Left lobe of liver (tissue), 2 donors: ENCODE data around the gene TPM2. TPM values are rescaled to one million over a fixed set of nuclear protein-coding genes. Genes with fewer than 3 reads are reported as not detected.

Source experiments
- ATAC-seq: fragments of 200-7000 bp; cut with Tn5 transposase; one replicate; pipeline ENCODE4 v1.9.1; 2020; ENCODE audit warnings: mild to moderate bottlenecking, moderate library complexity
- DNase-seq: peaks from one replicate; pipeline ENCODE4 v3.0.0-alpha.2; 2020; ENCODE audit warnings: low spot score
- total RNA-seq: library from RNA; stranded (reverse); gene quantifications from one replicate; pipeline ENCODE4 v1.2.1, GENCODE V29; 2021
- donor health status: DM: no; HTN: no; CAD: no; lungs with moderate emphysema.
- donor health status: DM: no; HTN: yes; CAD: no.

TPM2 gene
- total RNA-seq: 6.6 TPM

DNA sequence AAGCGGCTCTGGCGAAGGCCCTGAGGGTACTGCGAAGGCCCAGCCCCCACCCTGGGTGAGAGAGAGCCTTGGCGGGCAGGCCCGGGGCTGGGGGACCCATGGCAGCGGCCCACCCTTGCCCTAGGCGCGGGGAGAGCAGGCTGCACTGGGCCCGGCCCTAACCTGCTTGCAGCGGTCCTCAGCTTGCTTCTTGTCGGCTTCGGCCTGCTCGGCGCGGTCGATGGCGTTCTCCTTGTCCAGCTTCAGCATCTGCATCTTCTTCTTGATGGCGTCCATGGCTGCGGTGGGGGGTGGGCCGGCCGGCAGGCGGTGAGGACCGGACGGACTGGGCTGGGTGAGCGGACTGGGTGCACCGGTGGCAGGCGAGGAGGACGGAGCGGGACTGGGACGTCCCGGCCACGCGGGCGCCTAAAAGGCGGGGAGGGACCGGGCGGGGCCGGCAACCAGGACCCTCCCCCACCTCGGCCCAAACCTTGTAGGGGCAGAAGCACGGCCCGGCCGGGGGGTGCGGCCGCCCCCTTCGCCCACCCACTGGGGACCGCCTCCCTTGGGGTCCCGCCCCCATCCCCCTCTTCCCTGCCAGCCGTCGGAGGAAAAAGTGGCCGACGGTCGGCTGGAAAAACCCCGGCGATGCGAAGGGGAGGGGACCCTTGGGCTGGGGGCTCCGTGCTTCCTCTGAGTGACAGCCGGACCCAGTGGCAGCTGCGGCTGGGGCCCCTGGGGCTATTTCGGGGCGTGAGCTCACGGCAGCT lies at the start of gene TPM2:
Gene TPM2 (minus strand): TSS at position 384 of the 752 bp plus-strand sequence. CDS start 108 bp downstream, at position 276.
- peak; percentile 14 for ATAC-seq
- no peak for DNase-seq

DNA sequence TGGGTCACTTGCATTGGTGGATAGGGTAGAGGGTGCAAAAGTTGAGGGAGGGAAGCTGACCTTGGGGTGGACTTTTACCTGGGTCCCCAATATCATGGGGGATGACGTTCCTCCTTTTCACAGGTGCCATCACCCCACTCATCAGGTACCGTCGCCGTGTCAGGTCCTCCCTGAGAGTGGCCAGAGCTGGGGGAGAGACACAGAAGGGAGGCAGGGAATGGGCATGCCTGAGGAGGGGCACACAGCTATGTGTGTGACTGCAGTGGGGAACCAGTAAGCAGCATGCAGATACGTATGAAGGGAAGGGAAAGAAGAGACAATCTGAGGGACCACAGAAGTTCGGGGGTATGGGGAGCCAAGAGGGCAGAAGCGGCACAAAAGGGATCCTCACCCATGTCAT lies 49.2 kb upstream of the TPM2 start:
- no peak for DNase-seq
- ATAC-seq: no peak

DNA sequence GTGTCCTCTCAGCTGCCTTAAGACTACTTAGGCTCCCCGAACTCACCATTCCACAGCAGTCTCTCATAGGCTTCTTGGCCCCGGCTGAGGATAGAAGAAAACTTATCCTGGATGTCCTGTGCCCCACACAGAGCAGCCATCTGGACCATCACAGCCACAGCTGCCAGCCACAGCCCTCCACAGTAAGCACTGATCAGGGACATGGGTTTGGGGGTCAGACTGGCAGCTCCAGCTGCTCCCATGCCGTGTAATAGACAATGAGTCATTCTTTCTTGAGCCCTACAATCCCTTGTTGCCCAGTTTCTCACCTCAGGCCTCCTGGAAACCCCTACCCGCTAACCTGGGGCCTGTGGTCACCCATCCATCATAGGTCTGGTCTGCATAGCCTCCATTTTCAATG lies 48.5 kb upstream of the TPM2 start:
- no peak for DNase-seq
- no peak for ATAC-seq

DNA sequence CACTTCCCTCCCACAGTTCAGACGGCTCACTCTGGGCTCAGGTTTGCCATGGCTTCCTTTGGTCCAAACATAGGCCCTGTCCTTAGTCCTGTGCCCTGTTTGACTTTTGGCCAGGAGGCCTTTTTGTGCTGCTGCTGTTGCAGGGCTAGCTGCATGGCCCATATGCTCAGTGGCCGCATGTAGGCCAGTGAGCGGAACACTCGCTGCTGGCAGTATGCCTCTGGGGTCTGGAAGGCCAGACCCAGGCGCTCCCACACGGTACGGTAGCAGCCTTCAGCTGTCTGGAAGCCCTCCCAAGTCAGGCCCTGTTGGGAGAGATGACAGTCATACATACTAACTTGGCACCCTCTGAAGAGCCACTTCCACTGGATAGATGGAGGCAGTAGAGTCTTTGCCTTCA lies 47.4 kb upstream of the TPM2 start:
- ATAC-seq: no peak
- no peak for DNase-seq

DNA sequence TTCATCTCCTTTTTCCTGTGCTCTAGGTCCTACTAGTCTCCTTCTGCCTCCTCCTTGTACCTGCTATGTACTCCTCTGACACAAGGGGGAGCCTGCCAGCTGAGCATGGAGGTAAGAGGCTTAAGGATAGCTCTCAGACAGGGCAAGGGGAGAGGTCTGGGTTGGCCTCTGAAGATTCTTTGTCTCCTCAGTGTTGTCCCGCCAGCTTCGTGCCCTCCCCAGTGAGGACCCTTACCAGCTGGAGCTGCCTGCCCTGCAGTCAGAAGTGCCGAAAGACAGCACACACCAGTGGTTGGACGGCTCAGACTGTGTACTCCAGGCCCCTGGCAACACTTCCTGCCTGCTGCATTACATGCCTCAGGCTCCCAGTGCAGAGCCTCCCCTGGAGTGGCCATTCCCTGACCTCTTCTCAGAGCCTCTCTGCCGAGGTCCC lies 46.5 kb upstream of the TPM2 start:
- ATAC-seq (peak; percentile 19), DNase-seq (peak; percentile 59)

DNA sequence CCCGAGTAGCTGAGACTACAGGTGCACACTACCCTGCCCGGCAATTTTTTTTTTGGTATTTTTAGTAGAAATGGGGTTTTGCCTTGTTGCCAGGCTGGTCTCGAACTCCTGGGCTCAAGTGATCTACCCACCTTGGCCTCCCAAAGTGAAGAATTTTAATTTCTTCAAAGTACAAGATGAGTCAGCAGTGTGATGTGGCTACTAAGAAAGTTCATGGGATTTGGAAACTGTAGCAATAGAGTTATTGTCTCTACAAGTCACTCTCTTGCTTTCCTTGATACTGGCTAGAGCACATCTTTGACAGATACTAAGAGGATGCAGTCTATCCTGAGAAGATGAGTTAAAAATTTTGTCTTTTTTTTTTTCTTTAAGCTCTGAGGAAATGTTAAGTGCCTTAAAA lies 44.4 kb upstream of the TPM2 start:
- DNase-seq (no peak), ATAC-seq (no peak)

DNA sequence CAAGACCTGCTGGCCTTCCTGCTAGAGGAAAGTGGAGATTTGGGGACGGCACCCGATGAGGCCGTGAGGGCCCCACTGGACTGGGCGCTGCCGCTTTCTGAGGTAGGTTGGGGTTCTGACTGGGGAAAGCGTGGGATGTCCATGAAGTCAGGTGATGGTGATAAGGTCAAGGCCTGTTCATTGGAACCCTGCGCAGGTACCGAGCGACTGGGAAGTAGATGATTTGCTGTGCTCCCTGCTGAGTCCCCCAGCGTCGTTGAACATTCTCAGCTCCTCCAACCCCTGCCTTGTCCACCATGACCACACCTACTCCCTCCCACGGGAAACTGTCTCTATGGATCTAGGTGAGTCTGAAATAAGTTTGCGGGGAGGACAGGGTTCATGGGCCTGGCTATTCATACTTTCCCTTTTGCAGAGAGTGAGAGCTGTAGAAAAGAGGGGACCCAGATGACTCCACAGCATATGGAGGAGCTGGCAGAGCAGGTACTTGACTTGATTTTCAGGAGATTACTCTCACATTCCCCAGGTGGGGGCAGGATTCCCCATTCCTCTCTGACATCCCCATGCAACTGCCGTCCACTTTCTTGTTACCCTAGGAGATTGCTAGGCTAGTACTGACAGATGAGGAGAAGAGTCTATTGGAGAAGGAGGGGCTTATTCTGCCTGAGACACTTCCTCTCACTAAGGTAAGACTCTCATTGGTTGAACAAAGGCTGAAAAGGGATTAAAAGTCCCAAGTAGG lies 43.2 kb upstream of the TPM2 start:
- DNase-seq (no peak), ATAC-seq (peak; percentile 0)

DNA sequence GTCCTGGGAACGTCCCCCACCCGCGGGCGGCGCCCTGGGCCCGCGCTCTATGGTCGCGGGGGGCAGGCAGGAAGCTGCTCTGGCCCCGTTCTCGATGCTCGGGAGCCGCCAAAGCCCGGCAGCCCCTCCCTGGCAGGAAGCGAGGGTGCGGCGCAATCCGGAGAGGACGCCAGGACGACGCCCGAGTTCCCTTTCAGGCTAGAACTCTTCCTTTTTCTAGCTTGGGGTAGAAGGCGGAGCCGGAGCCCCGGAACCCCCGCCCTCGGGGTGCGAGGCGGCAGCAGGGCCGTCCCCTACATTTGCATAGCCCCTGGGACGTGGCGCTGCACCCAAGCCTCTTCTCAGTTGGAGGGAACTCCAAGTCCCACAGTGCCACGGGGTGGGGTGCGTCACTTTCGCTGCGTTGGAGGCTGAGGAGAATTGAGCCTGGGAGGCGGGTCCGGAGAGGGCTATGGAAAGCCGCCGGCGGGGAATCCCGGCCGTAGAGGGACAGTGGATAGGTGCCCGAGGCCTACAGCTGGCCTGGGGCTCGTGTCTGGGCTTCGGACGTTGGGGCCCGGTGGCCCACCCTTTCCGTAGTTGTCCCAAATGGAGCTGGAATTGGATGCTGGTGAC lies 42.6 kb upstream of the TPM2 start, which contains the start of the genes CREB3 and TLN1:
Gene CREB3 (plus strand): TSS at position 482 of the 615 bp plus-strand sequence. CDS start 107 bp downstream, at position 589.
Gene TLN1 (minus strand): TSS at position 11 of the 615 bp plus-strand sequence. CDS start 6,501 bp downstream, outside the sequence.
- DNase-seq: peak; percentile 99
- ATAC-seq: peak; percentile 84

DNA sequence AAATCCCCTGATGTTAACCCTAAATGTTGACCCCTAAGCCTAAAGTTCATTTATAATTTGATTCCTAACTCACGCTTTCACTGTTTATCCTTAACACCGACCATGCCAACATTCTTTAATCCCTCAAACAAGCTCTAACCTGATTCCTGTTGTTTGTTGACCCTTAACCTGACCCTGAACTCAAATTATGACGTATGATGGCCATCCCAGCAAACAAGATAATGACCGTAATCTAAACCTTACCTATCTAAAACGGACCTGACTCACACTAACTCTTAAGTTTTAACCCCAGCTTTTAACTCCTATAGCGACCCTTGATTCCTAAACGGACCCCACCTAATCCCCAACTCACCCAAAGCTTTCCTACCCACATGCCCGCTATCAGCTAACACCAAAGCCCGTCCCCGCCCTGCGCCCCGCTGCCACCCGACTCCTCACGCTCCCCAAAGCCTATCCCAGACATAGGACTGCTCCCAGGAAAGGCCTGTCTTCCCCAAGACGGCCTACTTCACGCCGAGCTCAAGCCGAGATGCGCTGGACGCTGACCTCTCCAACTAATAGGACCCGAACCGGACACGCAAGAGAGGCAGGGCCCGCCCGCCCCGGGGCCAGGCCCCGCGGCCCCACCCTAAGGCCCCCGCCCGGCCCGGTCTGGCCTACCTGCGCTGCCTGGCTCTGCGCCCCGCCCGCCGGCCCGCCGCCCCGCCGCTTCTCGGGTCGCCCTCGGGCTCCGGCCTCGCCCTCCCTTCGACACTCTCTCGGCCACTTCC lies 41.9 kb upstream of the TPM2 start:
- no peak for DNase-seq
- peak; percentile 14 for ATAC-seq

DNA sequence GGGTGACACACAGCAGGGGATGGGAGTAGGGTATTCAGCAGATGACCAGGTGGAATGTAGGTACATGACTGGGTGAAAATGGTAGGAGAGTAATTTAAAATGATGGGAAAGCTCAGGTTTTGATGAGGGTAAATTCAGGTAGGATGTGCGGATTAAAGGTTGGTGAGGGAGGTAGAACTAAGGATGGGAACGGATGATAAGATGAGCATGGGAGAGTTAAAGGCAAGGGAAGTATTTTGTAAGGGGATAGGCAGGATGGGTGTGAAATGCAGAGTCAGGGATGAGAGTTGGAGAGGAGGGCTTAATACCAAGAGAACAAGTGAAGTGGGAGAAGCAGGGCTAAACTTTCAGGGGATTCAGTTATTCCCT lies 40.7 kb upstream of the TPM2 start:
- ATAC-seq: no peak

DNA sequence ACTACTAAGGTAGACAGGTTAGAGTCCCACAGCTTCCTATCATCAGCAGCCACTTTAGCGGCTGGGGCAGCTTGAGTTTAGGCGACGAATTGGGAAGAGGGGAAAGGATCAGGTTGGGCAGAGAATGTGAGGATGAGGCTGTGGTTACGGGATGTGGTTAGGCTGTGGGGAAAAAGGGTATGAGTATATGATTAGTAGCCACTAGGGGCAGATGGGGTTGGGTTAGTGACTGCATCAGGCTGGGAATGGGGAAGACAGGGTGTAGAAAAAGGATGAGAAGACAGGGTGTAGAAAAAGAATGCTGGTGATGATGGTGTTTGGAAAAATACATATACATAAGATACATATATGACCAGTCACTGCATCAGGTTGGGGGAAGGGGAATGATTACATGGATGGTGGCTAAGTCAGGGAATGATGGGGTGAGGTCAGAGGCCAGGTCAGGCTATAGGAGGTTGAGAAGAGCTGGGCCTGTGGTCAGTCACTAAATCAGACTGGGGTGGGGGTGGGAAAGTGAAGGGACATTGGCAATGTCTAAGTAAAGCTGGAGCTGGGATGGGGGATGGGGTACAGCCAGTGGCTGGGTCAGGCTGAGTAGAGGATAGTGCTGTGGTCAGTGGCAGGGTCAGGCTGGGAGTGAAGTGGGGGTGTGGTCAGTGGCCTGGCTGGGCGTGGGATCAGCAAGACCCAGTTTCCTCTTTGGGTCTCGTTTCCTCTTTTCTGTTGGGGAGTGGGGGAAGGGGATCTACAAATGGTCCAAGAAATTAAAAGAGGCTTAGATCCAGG lies 40.2 kb upstream of the TPM2 start:
- ATAC-seq: no peak
- DNase-seq: no peak

More for the DNA sequence above, 40.7 kb upstream of the TPM2 start:
- no peak for DNase-seq

DNA sequence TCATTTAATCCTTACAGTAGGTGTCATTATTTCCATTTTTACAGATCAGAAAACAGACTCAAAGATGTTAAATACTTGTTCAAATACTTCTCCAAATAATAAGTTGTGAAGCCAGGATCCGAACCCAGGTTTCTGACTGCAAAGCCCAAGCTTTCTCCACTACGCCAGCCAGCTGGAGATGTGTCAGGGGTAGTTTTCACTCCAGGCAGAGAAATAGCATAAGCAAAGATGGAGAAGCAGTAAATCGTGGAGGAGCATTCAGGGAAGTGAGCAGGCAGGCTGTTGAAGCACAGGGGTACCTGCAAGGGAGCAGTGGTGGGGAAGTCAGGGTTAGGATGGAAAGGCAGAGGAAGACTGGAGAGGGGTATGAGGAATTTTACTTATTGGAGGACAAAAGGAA lies 39.4 kb upstream of the TPM2 start:
- no peak for ATAC-seq
- DNase-seq: no peak

DNA sequence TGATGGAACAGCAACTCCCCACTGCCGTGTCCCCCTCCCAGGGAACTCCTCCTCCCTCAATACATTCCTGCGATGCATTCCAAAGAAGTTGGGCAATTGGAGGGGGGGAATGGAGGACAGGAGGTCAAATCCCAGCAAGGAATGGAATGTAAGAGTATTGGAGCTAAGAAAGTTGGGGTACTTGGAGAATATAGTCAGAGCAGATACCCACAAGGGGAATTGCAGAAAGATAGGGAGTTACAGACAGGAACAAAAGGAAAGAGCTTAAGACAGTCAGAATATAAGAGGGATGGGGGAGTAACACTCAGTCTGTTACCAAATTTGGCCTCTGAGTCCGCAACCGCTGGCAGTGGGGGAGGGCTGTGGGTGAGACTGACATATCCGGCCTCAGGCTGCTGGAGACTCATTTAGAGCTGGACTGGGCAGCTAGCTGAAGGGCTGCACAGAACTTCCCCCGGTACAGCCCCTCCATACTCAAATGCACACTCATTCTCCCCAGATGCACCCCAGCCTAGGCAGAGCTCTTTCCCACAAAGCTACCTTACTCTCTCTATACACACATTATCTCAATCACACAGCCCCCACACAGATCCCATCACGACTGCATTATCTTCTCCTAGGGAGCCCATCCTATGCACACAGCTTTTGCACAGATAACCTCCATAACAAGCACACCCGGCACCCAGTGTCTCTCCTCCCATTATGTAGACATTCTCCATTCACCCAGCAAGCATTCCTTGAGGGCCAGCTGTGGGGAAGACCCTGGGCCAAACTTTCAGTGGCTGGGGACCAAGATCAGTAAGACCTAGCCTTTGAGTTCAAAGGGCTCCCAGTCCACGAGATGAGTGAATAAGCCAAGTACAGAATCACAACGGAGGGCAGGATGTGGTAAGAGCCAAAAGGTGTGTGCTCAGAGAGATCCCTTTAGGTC lies 38.6 kb upstream of the TPM2 start:
- ATAC-seq (peak; percentile 3), DNase-seq (peak; percentile 70)

DNA sequence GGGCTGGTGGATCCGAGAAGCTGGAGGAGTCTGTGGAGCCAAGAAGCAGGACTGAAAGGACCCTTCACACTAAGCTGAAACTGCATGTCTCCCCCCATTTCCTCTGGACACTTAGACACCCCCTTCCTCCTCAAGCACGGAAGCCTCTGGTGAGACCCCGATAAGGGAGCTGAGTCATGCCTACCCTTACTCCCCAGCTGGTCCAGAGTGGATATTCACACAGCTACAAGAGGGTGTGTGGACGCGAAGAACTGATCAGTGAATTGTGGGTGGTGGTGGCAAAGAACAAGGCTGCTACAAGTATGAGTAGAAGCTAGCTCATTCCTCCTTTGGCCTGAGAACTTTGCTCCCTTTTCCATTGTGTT lies 37.9 kb upstream of the TPM2 start:
- no peak for ATAC-seq

DNA sequence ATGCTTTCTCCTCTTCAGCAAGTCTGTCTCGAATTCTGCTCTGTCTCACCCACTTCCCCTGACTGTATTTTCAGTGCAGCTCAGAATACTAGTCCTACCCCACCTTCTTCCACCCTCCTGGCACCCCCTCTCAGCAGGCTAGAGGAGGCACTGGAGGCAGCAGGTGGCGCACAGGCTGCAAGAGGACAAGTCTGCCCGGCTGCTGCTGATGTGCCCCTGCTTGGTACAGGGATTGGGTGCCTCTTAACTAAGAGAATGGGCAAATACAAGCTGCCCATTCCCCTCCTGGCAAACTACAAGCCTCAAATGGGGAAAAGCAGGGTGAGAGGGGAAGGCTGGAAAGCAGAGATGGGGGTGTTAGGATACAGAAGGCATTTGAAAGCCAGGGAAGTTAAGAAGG lies 37.2 kb upstream of the TPM2 start:
- DNase-seq: no peak
- no peak for ATAC-seq

More for the DNA sequence above, 37.9 kb upstream of the TPM2 start:
- no peak for DNase-seq

DNA sequence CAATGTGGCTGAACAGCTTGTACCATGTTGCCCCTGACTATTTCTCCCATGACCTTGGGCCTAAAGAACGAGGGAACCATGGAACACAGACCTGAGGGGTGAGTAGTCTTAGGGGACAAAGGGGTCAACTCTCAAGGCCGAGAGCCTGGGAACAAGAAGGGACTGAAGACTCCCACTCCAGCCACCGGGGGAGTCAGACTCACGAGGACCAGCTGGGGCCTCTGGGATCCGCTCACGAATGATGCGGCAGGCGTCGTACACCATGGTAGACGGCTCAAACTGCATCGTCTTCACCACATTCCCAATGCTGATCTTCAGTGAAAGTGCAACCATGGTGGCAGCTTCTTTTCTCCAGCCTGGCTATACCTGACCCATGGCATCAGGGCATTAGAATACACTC lies 35.6 kb upstream of the TPM2 start:
- ATAC-seq: no peak
- no peak for DNase-seq

DNA sequence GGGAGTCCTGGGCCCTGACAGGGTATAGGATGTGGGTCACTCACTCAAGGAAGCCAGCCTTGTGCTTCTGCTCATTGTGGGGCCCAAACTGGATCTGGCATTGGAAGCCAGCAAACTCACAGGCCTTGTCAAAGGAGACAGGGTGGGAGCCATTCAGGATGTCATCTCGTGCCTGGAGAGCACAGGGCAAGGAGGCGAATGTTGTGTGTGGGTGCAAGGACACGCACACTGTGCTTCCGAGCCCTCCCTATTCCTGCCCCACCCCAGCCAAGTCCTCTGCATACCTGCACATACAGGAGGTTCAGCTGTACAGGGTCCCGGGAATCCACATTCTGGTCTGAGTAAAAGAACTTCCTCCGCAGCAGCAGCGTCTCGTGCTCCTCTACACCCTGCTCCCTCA lies 34.2 kb upstream of the TPM2 start:
- no peak for ATAC-seq
- DNase-seq: no peak

DNA sequence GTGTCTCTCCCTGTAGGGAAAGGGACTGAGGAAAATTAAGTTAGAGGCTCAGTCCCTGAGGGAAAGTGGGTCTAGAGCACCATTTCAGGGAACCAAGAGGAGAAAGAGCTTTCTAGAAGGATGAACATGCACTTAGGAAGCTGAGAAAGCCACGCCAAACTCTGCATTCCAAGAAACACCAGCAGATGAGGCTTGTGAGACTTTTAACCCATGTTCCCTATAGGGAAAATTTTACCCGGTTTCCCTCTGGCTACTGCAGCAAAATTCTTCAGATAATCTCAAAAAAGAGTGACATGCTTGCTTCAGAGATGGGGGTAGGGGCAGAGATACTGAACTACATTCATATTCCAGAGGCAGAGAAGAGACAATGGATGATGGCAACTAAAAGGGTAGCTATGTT lies 33.7 kb upstream of the TPM2 start:
- DNase-seq: no peak
- no peak for ATAC-seq

DNA sequence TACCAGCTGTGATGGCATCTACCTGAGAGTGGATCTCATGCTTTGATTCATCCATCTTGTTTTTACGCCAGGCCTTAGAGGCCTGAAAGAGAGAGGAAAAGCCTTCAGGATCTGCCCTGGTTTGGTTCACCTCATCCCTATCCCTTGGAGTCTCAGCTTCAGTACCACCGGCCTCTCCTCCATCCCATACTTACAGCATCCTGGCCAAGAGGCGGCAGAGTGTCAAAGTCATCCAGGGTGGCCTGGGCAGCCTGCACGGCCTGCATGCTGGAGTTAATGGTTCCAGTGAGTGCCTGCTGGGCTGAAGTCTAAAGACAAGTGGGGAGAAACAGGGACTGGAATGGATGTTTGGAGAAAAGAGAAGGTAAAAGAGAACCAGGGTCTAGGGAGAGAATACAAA lies 29.8 kb upstream of the TPM2 start:
- ATAC-seq (no peak), DNase-seq (no peak)
